ENCODE data around the gene LRP1-AS.

DNA sequence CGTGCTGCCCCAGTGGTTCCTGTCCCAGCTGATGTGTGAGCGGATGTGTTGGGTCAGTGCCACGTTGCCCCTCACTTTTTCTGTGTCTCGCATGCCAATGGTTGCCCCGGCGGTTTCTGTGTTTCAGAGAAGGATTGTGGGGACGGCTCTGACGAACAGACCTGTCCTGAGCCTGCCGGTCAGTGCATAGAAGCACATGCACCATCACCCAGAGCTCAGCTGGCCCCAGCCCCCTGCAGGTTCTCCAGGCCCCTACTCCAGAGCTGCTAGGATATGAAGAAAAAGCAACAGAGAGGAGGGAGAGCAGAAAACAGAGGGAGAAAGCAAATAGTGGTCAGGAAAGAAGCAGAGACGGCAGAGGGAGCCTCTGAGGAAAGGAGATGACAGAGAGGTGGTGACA is 20.6 kb upstream of the LRP1-AS start:
- TF ChIP-seq, protein P1, sequence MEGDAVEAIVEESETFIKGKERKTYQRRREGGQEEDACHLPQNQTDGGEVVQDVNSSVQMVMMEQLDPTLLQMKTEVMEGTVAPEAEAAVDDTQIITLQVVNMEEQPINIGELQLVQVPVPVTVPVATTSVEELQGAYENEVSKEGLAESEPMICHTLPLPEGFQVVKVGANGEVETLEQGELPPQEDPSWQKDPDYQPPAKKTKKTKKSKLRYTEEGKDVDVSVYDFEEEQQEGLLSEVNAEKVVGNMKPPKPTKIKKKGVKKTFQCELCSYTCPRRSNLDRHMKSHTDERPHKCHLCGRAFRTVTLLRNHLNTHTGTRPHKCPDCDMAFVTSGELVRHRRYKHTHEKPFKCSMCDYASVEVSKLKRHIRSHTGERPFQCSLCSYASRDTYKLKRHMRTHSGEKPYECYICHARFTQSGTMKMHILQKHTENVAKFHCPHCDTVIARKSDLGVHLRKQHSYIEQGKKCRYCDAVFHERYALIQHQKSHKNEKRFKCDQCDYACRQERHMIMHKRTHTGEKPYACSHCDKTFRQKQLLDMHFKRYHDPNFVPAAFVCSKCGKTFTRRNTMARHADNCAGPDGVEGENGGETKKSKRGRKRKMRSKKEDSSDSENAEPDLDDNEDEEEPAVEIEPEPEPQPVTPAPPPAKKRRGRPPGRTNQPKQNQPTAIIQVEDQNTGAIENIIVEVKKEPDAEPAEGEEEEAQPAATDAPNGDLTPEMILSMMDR (IDR thresholded peaks at IDR 0.05), result no peak
- no peak for TF ChIP-seq POLR2A (IDR thresholded peaks at IDR 0.05)
